Measurements from ENCODE around the gene MAPKBP1. TPM values are rescaled to one million over a fixed set of nuclear protein-coding genes. Genes with fewer than 3 reads are reported as not detected.
A peak's percentile ranks its signal among the peaks of the same experiment; 100 is the strongest.

Gene MAPKBP1
- total RNA-seq, 4 donors from 2014 or later: 18.2 to 54.6 (median 42.9) TPM

GRCh38 chr15:41788262-41788661 lies 14.0 kb downstream of the MAPKBP1 start:
- TF ChIP-seq POLR2AphosphoS5 (IDR thresholded peaks at IDR 0.05): no peak
- no peak for TF ChIP-seq CTCF (IDR thresholded peaks at IDR 0.05)
- no peak for TF ChIP-seq EP300 (IDR thresholded peaks at IDR 0.05)
- TF ChIP-seq POLR2A (IDR thresholded peaks at IDR 0.05; ENCODE audit: low read depth): no peak
- WGBS: 69% methylated on average over 3 of the region's 3 CpGs
- DNase-seq (ENCODE audit: extremely low spot score): no peak
- intact Hi-C loops (cut with DNase I): no loop called here
- H3K4me1 ChIP-seq: peaks cover 42 to 63% (median 55%) of the 10 kb centered on the region in 4 donors
- no peaks in the 10 kb centered on the region for H3K27me3 ChIP-seq
- no peaks in the 10 kb centered on the region for H3K36me3 ChIP-seq
- H3K9me3 ChIP-seq: no peaks in the 10 kb centered on the region
- no peak overlapping the region for H3K27ac ChIP-seq (replicated peaks in 1 of 4)
- H3K4me3 ChIP-seq: no peak overlapping the region

GRCh38 chr15:41789236-41789635 lies 15.0 kb downstream of the MAPKBP1 start:
- H3K4me3 ChIP-seq: no peak overlapping the region

GRCh38 chr15:41789662-41790061 lies 15.4 kb downstream of the MAPKBP1 start:
- Histone ChIP-seq H3K27ac (replicated peaks in 1 of 4) (peak overlapping the region; percentile 60 to 73 (median 66)), H3K4me3 (no peak overlapping the region), H3K9me3 (no peaks in the 10 kb centered on the region), H3K36me3 (no peaks in the 10 kb centered on the region), H3K27me3 (no peaks in the 10 kb centered on the region), H3K4me1 (peaks cover 46 to 71% (median 53%) of the 10 kb centered on the region in 4 donors)
- no peak for DNase-seq (ENCODE audit: extremely low spot score)
- intact Hi-C loops (cut with DNase I): no loop called here
- TF ChIP-seq POLR2AphosphoS5 (IDR thresholded peaks at IDR 0.05) (no peak), EP300 (IDR thresholded peaks at IDR 0.05) (no peak), CTCF (IDR thresholded peaks at IDR 0.05) (no peak), POLR2A (IDR thresholded peaks at IDR 0.05; ENCODE audit: low read depth) (no peak)

More at GRCh38 chr15:41789236-41789635, 15.0 kb downstream of the MAPKBP1 start:
- H3K27ac ChIP-seq (replicated peaks in 1 of 4): peak overlapping the region; percentile 60 to 73 (median 66)
- WGBS: 53% methylated on average over 4 of the region's 4 CpGs
- no peaks in the 10 kb centered on the region for H3K9me3 ChIP-seq
- intact Hi-C loops (cut with DNase I): no loop called here
- TF ChIP-seq EP300 (IDR thresholded peaks at IDR 0.05): no peak
- no peak for TF ChIP-seq POLR2AphosphoS5 (IDR thresholded peaks at IDR 0.05)
- TF ChIP-seq POLR2A (IDR thresholded peaks at IDR 0.05; ENCODE audit: low read depth): no peak
- no peak for TF ChIP-seq CTCF (IDR thresholded peaks at IDR 0.05)
- no peaks in the 10 kb centered on the region for H3K36me3 ChIP-seq
- DNase-seq (ENCODE audit: extremely low spot score): no peak
- no peaks in the 10 kb centered on the region for H3K27me3 ChIP-seq
- peaks cover 46 to 70% (median 53%) of the 10 kb centered on the region in 4 donors for H3K4me1 ChIP-seq

DNA sequence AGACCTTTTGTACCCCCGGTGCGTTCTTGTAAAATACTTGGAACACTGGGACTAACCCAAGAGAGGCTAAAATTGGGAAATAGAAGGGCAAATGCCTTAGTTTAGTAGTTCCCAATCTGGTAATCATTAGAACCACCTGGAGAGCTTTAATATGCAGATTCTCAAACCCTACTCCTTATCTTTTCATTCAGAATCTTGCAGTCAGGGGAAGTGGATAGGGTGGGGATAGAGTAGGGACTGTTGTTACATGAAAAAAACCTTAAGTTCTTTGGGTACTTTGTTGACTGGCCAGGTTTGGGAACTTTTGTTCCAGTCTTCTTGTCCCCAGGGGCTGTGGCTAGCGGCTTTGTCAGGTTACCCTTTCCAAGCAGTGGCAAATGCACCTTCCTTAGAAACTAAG lies 15.9 kb downstream of the MAPKBP1 start:
- H3K27me3 ChIP-seq: no peaks in the 10 kb centered on the region
- H3K4me3 ChIP-seq: no peak overlapping the region
- TF ChIP-seq POLR2AphosphoS5 (IDR thresholded peaks at IDR 0.05) (no peak), POLR2A (IDR thresholded peaks at IDR 0.05; ENCODE audit: low read depth) (no peak)
- H3K36me3 ChIP-seq: no peaks in the 10 kb centered on the region
- H3K4me1 ChIP-seq: peaks cover 46 to 76% (median 54%) of the 10 kb centered on the region in 4 donors
- H3K9me3 ChIP-seq: no peaks in the 10 kb centered on the region
- no peak for DNase-seq (ENCODE audit: extremely low spot score)
- peak overlapping the region; percentile 60 to 73 (median 66) for H3K27ac ChIP-seq (replicated peaks in 1 of 4)
- WGBS: 96% methylated on average over 3 of the region's 3 CpGs
- intact Hi-C loops (cut with DNase I): no loop called here

DNA sequence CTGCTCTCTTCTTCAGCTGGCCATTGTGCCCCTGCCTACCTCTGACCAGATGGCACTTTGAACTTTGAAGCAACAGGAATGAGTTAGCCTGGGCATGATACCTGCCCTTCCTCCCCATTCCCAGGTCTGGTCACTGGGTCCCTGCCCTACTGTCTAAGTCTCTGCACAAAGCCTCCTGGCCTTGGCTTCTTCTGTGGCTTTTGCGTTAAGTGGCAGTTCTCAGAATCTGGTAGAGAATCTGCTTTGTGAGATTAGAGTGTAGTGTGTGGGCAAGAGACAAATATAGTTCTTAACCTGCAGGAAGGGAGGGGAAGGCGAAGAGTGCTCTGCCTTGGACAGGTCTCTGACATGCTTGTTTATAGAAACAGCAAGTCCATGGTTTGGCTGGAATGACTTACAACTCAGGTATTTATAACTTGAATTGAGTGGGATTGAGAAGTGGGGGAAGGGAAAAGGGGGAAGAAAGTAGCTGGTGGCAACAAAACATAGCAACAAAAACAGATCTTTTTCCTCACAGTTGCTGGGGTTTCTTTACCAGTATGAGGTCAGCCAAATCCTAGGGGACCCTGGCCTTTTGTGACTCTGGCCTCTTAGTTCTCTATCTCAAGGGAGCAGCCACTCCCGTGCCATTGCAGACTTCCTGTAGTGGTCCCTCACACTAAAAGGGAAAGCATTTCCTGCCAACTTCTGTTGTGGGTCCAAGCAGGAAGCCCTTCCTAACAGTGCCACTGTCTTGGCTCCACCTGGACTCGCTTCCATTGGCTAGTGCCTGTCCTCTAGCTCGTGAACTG lies 16.7 kb downstream of the MAPKBP1 start:
- intact Hi-C loops (cut with DNase I): no loop called here

More for the DNA sequence above, 16.7 kb downstream of the MAPKBP1 start:
- DNase-seq (ENCODE audit: extremely low spot score): no peak
- H3K4me1 ChIP-seq: peaks cover 50 to 84% (median 61%) of the 10 kb centered on the region in 4 donors
- no peaks in the 10 kb centered on the region for H3K27me3 ChIP-seq
- no peak overlapping the region for H3K4me3 ChIP-seq
- H3K27ac ChIP-seq (replicated peaks in 1 of 4): peak overlapping the region; percentile 60 to 73 (median 66)
- peak in 1 of 2 donors; percentile 13 for TF ChIP-seq POLR2AphosphoS5 (IDR thresholded peaks at IDR 0.05)
- TF ChIP-seq EP300 (IDR thresholded peaks at IDR 0.05): no peak
- no peak for TF ChIP-seq POLR2A (IDR thresholded peaks at IDR 0.05; ENCODE audit: low read depth)
- WGBS: 43% methylated on average over 5 of the region's 5 CpGs
- H3K9me3 ChIP-seq: no peaks in the 10 kb centered on the region
- no peaks in the 10 kb centered on the region for H3K36me3 ChIP-seq

Data from esophagus muscularis mucosa (tissue), 4 donors.